Transverse colon (tissue), 4 donors: ENCODE measurements around the gene DPAGT1.

Experiments
- CTCF ChIP-seq, 5 experiments: fragments of 200-600 bp in 3 of 5; fragments of 450-650 bp in 2 of 5; sonication (generic) in 3 of 5; IDR thresholded peaks; 1 replicate in 2 of 5; 2 replicates in 3 of 5; pipeline ENCODE4 v1.5.1; 2016 to 2017; ENCODE audit warnings: antibody characterized with exemption in 5 of 5, inconsistent platforms in 3 of 5, mild to moderate bottlenecking in 2 of 5, moderate library complexity in 1 of 5
- POLR2A ChIP-seq: fragments of 450-650 bp; IDR thresholded peaks from one replicate; pipeline ENCODE4 v1.6.1; 2016; ENCODE audit warnings: antibody characterized with exemption, mild to moderate bottlenecking, moderate library complexity
- POLR2AphosphoS5 ChIP-seq, 3 donors: sonication (generic); formaldehyde crosslinking; IDR thresholded peaks; one replicate each; pipeline ENCODE4 v1.6.1; 2016; ENCODE audit warnings: antibody characterized with exemption in 3 of 3

DNA sequence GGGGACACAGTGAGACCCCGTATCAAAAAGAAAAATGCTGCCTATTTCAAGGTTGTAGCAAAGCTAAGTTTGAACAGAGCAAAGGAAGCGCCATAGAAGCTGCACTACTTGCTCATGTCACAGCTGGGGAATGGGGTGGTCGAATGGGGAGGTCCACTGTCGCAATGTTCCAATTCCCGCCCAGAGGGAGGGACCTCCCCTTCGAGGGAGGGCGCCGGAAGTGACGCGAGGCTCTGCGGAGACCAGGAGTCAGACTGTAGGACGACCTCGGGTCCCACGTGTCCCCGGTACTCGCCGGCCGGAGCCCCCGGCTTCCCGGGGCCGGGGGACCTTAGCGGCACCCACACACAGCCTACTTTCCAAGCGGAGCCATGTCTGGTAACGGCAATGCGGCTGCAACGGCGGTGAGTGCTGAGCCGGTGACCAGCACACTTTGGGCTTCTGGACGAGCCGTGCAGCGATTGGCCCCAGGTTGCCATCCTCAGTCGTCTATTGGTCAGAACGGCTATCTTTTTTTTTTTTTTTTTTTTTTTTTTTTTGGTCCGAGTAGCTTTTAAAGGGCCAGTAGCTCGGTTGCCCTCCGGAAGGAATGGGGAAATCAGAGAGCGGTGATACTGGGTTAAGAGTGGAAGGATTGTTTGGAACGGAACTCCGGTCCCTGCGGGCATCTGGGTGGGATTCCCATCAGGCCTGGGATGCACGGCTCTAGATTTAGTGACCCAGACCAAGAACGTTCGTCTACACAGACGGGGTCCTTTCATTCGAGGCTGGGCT is 16.8 kb downstream of the DPAGT1 start, which contains the start of gene HMBS:
- TF ChIP-seq CTCF (IDR thresholded peaks at IDR 0.05) (no peak), POLR2AphosphoS5 (IDR thresholded peaks at IDR 0.05) (peak; percentile 79 to 88 (median 81)), POLR2A (peak; percentile 54)
